Mammary epithelial cell (primary cell): Measurements from ENCODE around the gene EVI5L.

ENCODE experiments used
- EZH2 ChIP-seq: IDR thresholded peaks from 2 replicates; pipeline ENCODE4 v1.6.1; 2012; ENCODE audit warnings: low read length, inconsistent platforms, borderline replicate concordance
- TF ChIP-seq, protein P1 (sequence below), 2 donors: IDR thresholded peaks in 1 of 2; conservative IDR thresholded peaks in 1 of 2; 2 replicates each; pipeline ENCODE4 v1.5.1; 2011 to 2012; ENCODE audit warnings: inconsistent platforms in 2 of 2, low read length in 2 of 2, mild to moderate bottlenecking in 2 of 2, control low read depth in 1 of 2, low read depth in 1 of 2; ENCODE audit not compliant: insufficient read depth in 1 of 2; ENCODE audit errors: extremely low read depth in 1 of 2

DNA sequence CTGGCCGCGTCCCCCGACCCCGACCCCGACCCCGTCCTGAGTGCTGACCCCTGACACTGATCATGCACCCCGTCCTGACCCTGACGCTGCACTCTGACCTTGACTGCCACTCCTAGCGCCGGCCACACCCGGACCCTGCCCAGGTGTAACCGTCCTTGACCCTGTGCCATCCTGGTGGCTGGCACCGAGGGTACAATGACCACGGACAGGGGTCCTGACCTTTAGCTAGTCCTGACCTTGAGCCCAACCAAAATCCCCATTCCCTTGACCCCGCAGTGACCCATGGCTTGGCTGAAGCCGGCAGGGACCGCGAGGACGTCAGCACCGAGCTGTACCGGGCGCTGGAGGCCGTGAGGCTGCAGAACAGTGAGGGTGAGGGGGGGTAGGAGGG lies 41.1 kb upstream of the EVI5L start:
- TF ChIP-seq, protein P1, sequence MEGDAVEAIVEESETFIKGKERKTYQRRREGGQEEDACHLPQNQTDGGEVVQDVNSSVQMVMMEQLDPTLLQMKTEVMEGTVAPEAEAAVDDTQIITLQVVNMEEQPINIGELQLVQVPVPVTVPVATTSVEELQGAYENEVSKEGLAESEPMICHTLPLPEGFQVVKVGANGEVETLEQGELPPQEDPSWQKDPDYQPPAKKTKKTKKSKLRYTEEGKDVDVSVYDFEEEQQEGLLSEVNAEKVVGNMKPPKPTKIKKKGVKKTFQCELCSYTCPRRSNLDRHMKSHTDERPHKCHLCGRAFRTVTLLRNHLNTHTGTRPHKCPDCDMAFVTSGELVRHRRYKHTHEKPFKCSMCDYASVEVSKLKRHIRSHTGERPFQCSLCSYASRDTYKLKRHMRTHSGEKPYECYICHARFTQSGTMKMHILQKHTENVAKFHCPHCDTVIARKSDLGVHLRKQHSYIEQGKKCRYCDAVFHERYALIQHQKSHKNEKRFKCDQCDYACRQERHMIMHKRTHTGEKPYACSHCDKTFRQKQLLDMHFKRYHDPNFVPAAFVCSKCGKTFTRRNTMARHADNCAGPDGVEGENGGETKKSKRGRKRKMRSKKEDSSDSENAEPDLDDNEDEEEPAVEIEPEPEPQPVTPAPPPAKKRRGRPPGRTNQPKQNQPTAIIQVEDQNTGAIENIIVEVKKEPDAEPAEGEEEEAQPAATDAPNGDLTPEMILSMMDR (conservative IDR thresholded peaks at IDR 0.05 in 1 of 2, IDR thresholded peaks at IDR 0.05 in 1 of 2; ENCODE audit: extremely low read depth in 1 of 2, insufficient read depth in 1 of 2, low read depth in 1 of 2, low read length in 2 of 2): no peak
- no peak for TF ChIP-seq EZH2
